GM12873 (cell line): Measurements from ENCODE around the gene DAB2.

Source experiments
- CTCF ChIP-seq: IDR thresholded peaks from 2 replicates; pipeline ENCODE4 v1.5.1; 2012; ENCODE audit warnings: low read depth, mild to moderate bottlenecking, moderate library complexity, low read length, control low read depth; ENCODE audit not compliant: insufficient read depth; ENCODE audit errors: missing control alignments

The DAB2 gene

GRCh38 chr5:39396843-39397242, 27.9 kb downstream of the DAB2 start:
- TF ChIP-seq CTCF, result no peak

GRCh38 chr5:39395521-39395920, 29.3 kb downstream of the DAB2 start:
- no peak for TF ChIP-seq CTCF

GRCh38 chr5:39394946-39395345, 29.8 kb downstream of the DAB2 start:
- no peak for TF ChIP-seq CTCF

- no peak for TF ChIP-seq CTCF
Observed at GRCh38 chr5:39390945-39391344, 33.8 kb downstream of the DAB2 start.

GRCh38 chr5:39387293-39387692, 37.5 kb downstream of the DAB2 start:
- no peak for TF ChIP-seq CTCF

- no peak for TF ChIP-seq CTCF
Observed at GRCh38 chr5:39384271-39384670, 40.5 kb downstream of the DAB2 start.

GRCh38 chr5:39381376-39381775, 43.4 kb downstream of the DAB2 start:
- TF ChIP-seq CTCF, result no peak

GRCh38 chr5:39379693-39380092, 45.1 kb downstream of the DAB2 start:
- TF ChIP-seq CTCF, result no peak
